Hepatocyte (in vitro differentiated cells): ENCODE data around the gene SIK3. TPM values are rescaled to one million over a fixed set of nuclear protein-coding genes. Genes with fewer than 3 reads are reported as not detected.

Experiments
- DNase-seq: peaks from one replicate; pipeline ENCODE4 v3.0.0-alpha.2; 2016; ENCODE audit warnings: low spot score
- H2AFZ ChIP-seq: fragments of 200-600 bp; sonication (generic); 2 replicates; pipeline ENCODE4 v1.6.0; 2016; ENCODE audit warnings: antibody characterized with exemption, mild to moderate bottlenecking
- H3K27ac ChIP-seq: fragments of 200-600 bp; sonication (generic); 2 replicates; pipeline ENCODE4 v1.5.1; 2016; ENCODE audit warnings: mild to moderate bottlenecking
- H3K27me3 ChIP-seq: fragments of 200-600 bp; sonication (generic); 2 replicates; pipeline ENCODE4 v1.6.1; 2016
- H3K36me3 ChIP-seq: fragments of 200-600 bp; sonication (generic); replicated peaks from 2 replicates; pipeline ENCODE4 v1.5.1; 2016; ENCODE audit warnings: low read depth; ENCODE audit not compliant: insufficient read depth
- H3K4me1 ChIP-seq: fragments of 200-600 bp; sonication (generic); 2 replicates; pipeline ENCODE4 v1.5.1; 2016; ENCODE audit warnings: mild to moderate bottlenecking, moderate library complexity; ENCODE audit not compliant: insufficient read depth
- H3K4me2 ChIP-seq: fragments of 200-600 bp; sonication (generic); 2 replicates; pipeline ENCODE4 v1.6.0; 2016
- H3K4me3 ChIP-seq: fragments of 200-600 bp; sonication (generic); 2 replicates; pipeline ENCODE4 v1.5.1; 2016; ENCODE audit warnings: mild to moderate bottlenecking
- H3K79me2 ChIP-seq: fragments of 200-600 bp; sonication (generic); 2 replicates; pipeline ENCODE4 v1.6.0; 2017; ENCODE audit warnings: mild to moderate bottlenecking
- H3K9me2 ChIP-seq: fragments of 200-600 bp; sonication (generic); replicated peaks from 2 replicates; pipeline ENCODE4 v1.6.0; 2017; ENCODE audit warnings: mild to moderate bottlenecking; ENCODE audit not compliant: insufficient read depth
- H3K9me3 ChIP-seq: fragments of 200-600 bp; sonication (generic); 2 replicates; pipeline ENCODE4 v1.5.1; 2016; ENCODE audit warnings: low read depth, mild to moderate bottlenecking
- H4K20me1 ChIP-seq: fragments of 200-600 bp; sonication (generic); 2 replicates; pipeline ENCODE4 v1.6.0; 2016; ENCODE audit warnings: mild to moderate bottlenecking; ENCODE audit not compliant: insufficient read depth, poor library complexity, severe bottlenecking
- EZH2 ChIP-seq: fragments of 200-600 bp; sonication (generic); IDR thresholded peaks from 2 replicates; pipeline ENCODE4 v1.6.1; 2016; ENCODE audit warnings: antibody characterized with exemption, mild to moderate bottlenecking, borderline replicate concordance
- EZH2phosphoT487 ChIP-seq: fragments of 200-600 bp; sonication (generic); IDR thresholded peaks from one replicate; pipeline ENCODE4 v1.6.1; 2018; ENCODE audit warnings: antibody characterized with exemption, mild to moderate bottlenecking, low read depth, moderate library complexity; ENCODE audit not compliant: unreplicated experiment, severe bottlenecking
- WGBS: methylation state at CpG from one replicate; pipeline ENCODE4 v1.1.6; 2016; ENCODE audit warnings: low lambda C conversion rate; ENCODE audit errors: missing lambda C conversion rate; 5-methylcytosine and 5-hydroxymethylcytosine counted together
- polyA plus RNA-seq: library from polyadenylated mRNA; unstranded; fragments of >200 nt; fragmentation: Nextera tagmentation; extraction: Ambion mirVana; gene quantifications from 2 replicates; pipeline ENCODE4 v1.2.1, GENCODE V29; 2016
- total RNA-seq: library from RNA; depleted of rRNA; stranded (reverse); fragments of >200 nt; gene quantifications from 2 replicates; pipeline ENCODE4 v1.2.3, GENCODE V29; 2014
- TF ChIP-seq, protein P1 (sequence below): fragments of 200-600 bp; sonication (generic); IDR thresholded peaks from 2 replicates; pipeline ENCODE4 v1.5.1; 2016; ENCODE audit warnings: antibody characterized with exemption, mild to moderate bottlenecking; ENCODE audit not compliant: poor library complexity

Gene SIK3
- total and polyA plus RNA-seq, 2 experiments from 2014 or later: 15.8 to 17.7 TPM

DNA sequence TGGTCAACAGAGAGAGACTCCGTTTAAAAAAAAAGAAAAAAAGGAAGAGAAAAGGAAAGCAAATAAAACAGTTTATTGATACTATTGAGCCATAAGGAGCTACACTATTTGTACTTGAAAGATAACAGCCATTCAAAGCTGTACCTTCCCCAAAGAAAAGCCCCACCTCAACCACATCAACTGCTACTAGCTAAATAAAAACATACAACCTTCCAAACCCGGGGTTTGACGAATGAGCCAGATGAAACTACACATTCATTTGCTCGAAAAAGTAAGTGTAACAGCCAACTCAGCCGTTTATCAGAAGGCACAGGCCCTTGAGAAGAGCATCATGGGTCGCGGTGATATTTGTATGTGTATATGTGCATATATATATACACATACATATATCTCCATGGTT is 78.4 kb downstream of the SIK3 start:
- Histone ChIP-seq H3K27ac (peak overlapping the region; percentile 84), H3K4me1 (peaks cover 30% of the 10 kb centered on the region), H3K79me2 (peaks cover 80% of the 10 kb centered on the region), H3K9me2 (no peaks in the 10 kb centered on the region), H2AFZ (no peak overlapping the region), H3K4me3 (no peak overlapping the region), H3K27me3 (no peaks in the 10 kb centered on the region), H3K9me3 (no peaks in the 10 kb centered on the region), H3K4me2 (peak overlapping the region; percentile 70), H4K20me1 (peaks cover 26% of the 10 kb centered on the region), H3K36me3 (no peaks in the 10 kb centered on the region)
- WGBS: 68% methylated on average over 7 of the region's 7 CpGs
- no peak for DNase-seq
- TF ChIP-seq EZH2phosphoT487 (no peak), EZH2 (no peak)
- TF ChIP-seq, protein P1, sequence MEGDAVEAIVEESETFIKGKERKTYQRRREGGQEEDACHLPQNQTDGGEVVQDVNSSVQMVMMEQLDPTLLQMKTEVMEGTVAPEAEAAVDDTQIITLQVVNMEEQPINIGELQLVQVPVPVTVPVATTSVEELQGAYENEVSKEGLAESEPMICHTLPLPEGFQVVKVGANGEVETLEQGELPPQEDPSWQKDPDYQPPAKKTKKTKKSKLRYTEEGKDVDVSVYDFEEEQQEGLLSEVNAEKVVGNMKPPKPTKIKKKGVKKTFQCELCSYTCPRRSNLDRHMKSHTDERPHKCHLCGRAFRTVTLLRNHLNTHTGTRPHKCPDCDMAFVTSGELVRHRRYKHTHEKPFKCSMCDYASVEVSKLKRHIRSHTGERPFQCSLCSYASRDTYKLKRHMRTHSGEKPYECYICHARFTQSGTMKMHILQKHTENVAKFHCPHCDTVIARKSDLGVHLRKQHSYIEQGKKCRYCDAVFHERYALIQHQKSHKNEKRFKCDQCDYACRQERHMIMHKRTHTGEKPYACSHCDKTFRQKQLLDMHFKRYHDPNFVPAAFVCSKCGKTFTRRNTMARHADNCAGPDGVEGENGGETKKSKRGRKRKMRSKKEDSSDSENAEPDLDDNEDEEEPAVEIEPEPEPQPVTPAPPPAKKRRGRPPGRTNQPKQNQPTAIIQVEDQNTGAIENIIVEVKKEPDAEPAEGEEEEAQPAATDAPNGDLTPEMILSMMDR: no peak

DNA sequence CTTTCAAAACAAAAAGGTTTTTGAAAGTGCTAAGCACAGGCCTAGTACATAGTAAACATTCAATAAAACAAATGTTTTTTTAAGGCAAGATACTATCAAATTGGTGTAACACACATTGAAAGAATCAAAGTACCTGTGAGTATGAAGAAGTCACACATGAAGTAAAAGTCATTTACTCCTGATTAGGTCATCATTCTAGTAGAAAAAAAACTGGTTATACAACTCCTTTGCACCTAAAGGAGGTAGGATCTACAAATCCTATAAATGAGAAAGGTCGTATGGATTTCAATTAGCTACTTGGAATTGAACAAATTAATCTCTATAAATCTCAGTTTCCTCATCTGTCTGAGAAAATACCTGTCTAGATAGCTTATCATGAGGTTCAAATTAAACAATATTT is 80.8 kb downstream of the SIK3 start:
- DNase-seq: no peak
- Histone ChIP-seq H4K20me1 (peaks cover 14% of the 10 kb centered on the region), H3K9me2 (no peaks in the 10 kb centered on the region), H3K9me3 (no peaks in the 10 kb centered on the region), H3K79me2 (peaks cover 74% of the 10 kb centered on the region), H3K4me2 (no peak overlapping the region), H3K27me3 (no peaks in the 10 kb centered on the region), H3K36me3 (no peaks in the 10 kb centered on the region), H3K27ac (no peak overlapping the region), H3K4me3 (no peak overlapping the region), H3K4me1 (peaks cover 18% of the 10 kb centered on the region), H2AFZ (no peak overlapping the region)
- TF ChIP-seq EZH2phosphoT487 (no peak), EZH2 (no peak)
- WGBS: 87% methylated on average over 1 of the region's 1 CpG

DNA sequence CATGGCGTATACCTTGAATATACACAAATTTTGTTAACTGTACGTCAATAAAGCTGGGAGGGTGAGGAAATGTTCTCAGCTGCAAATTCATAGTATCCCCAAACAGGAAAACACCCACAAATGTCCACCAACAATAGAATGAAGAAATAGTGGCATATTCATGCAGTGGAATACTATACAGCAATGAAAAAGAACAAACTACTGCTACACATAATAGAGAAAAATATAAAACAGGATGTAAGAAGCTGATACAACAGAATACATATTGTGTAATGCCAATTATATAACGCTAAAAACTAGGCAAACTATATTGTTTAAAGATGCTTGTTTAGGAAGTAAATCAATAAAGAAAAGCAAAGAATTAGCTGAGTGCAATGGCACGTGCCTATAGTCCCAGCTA is 81.5 kb downstream of the SIK3 start:
- Histone ChIP-seq H3K27ac (no peak overlapping the region), H3K79me2 (peaks cover 75% of the 10 kb centered on the region), H3K36me3 (no peaks in the 10 kb centered on the region), H3K27me3 (no peaks in the 10 kb centered on the region), H3K9me3 (no peaks in the 10 kb centered on the region), H4K20me1 (peaks cover 18% of the 10 kb centered on the region), H3K4me2 (no peak overlapping the region), H3K9me2 (no peaks in the 10 kb centered on the region), H2AFZ (no peak overlapping the region), H3K4me3 (no peak overlapping the region), H3K4me1 (peaks cover 12% of the 10 kb centered on the region)
- TF ChIP-seq EZH2phosphoT487 (no peak), EZH2 (no peak)
- TF ChIP-seq, protein P1: no peak
- no peak for DNase-seq
- 81% methylated on average over 4 of the region's 4 CpGs for WGBS

DNA sequence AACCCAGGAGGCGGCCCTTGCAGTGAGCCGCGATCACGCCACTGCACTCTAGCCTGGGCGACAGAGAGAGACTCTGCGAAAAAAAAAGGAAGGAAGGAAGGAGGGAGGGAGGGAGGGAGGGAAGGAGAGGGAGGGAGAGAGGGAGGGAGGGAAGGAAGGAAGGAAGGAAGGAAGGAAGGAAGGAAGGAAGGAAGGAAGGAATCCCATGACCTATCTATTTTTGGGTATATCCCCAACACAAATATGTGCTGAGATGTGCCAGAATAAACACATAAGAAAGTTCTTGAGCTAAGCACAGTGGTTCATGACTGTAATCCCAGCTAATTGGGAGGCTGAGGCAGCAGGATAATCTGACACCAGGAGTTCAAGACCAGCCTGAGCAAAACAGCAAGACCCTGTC is 82.0 kb downstream of the SIK3 start:
- H3K36me3 ChIP-seq: no peaks in the 10 kb centered on the region
- no peaks in the 10 kb centered on the region for H3K9me2 ChIP-seq
- no peak overlapping the region for H3K4me2 ChIP-seq
- no peaks in the 10 kb centered on the region for H3K9me3 ChIP-seq
- no peak for DNase-seq
- peaks cover 79% of the 10 kb centered on the region for H3K79me2 ChIP-seq
- peaks cover 12% of the 10 kb centered on the region for H3K4me1 ChIP-seq
- TF ChIP-seq EZH2: no peak
- TF ChIP-seq, protein P1: no peak
- TF ChIP-seq EZH2phosphoT487: no peak
- no peaks in the 10 kb centered on the region for H3K27me3 ChIP-seq
- 97% methylated on average over 6 of the region's 6 CpGs for WGBS
- H3K27ac ChIP-seq: no peak overlapping the region
- no peak overlapping the region for H3K4me3 ChIP-seq
- H4K20me1 ChIP-seq: peaks cover 22% of the 10 kb centered on the region
- H2AFZ ChIP-seq: no peak overlapping the region
